GM18502 (cell line): Measurements from ENCODE around the gene RXYLT1.
"Not testable (repeated sequence)": the region's sequence is repeated elsewhere in the genome, so short reads cannot be mapped to it uniquely, and the experiment has no call there.

Source experiments
- ATAC-seq: cut with Tn5 transposase; IDR thresholded peaks from one replicate; pipeline ENCODE4 v1.9.1; 2021; ENCODE audit warnings: mild to moderate bottlenecking; ENCODE audit not compliant: unreplicated experiment, poor library complexity

RXYLT1 gene

DNA sequence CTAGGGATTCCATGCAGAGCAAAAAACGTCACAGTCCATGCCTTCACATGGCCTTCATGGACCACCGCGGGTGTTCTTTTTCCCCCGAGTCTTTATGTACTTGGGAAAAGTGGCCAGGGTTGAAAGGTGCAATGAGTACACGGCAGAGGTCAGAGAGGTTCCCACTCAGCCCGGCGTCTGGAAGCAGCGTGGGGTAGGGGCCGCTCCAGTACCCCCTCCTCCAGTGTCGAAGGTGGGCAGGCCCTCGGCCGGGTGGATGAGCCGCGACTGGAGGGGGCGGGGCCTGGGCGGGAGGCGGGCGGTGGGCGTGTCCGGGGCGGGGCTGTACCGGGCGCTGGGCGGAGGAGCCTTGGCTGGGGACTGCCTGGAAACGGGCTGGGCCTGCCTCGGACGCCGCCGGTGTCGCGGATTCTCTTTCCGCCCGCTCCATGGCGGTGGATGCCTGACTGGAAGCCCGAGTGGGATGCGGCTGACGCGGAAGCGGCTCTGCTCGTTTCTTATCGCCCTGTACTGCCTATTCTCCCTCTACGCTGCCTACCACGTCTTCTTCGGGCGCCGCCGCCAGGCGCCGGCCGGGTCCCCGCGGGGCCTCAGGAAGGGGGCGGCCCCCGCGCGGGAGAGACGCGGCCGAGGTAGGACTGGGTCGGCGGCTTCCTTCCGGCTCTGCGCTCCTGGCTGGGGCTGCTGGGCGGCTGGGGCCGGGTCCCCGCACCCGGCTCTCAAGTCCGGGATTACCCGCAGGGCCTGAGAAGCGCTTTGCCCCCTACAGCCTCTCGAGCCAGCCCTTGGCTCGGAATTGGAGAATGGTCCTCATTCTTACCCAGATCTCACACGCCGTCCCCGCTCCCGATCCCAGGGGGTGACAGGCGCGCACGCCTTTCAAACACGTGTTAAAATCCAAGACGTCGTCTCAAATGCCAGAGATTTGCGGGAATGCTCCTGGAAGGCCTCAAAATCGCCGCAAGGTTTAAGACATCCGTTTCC is at the start of gene RXYLT1:
RXYLT1 (plus strand) TSS at position 412 of the 984 bp plus-strand sequence; CDS start at position 464, 52 bp downstream.
- ATAC-seq: peak; percentile 95

DNA sequence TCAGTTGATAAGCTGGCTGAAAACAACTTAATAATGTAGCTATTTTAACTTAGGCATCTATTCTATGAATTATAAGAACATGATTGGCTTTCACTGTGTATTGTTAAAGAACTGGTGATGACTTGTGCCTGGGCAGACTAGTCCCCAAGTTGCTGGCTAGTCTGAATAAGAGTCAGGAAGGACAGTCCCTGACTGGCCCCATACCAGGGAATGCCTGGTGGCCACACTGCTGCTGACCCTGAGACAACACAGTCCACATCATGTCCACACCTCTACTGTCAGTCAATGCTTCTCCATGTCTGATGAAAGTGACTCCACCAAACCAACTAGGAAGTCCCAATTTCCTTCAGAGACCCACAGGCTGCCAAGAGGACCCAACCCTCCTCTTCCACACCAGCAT is 46.9 kb upstream of the RXYLT1 start:
- ATAC-seq: not testable (repeated sequence)

DNA sequence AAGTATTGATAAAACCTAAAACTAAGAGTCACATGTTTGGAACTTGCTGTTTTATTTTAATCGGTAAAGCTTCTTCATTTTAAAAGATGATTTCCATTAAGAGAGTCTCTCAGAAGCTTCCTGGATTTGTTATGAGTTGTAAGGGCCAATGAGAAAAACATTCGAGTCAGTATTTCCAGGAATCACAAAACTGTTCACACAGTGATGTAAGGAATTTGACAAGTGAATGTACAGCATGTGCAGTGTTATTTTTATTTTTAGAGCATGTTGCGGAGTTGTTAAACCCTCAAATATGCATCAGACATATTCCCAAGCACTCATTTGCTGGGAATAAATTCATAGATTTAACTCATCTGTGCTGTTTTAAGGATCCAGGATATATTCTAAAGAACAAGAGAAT is 46.1 kb upstream of the RXYLT1 start:
- not testable (repeated sequence) for ATAC-seq

GRCh38 chr12:63740551-63740950 is 39.2 kb upstream of the RXYLT1 start:
- ATAC-seq: not testable (repeated sequence)

GRCh38 chr12:63741431-63741830 is 38.3 kb upstream of the RXYLT1 start:
- ATAC-seq: not testable (repeated sequence)

DNA sequence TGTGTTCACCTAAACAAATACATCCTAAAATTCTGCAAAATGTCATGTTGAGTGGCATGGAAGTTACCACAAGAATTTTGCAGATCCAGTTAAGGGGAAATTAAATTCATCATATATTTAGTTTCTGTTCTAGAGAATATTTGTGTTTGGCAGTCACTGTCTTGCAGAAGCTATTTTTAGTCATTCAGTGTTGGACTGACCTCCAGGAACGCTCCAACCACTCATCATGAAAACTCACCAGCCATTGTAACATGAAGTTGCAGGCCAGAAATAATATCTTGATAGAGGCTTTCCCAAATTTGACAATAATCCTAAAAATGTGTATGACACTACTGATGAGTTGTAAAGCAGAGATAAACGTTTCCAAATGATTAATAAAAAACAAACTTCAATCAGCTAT is 35.6 kb upstream of the RXYLT1 start:
- ATAC-seq: not testable (repeated sequence)

DNA sequence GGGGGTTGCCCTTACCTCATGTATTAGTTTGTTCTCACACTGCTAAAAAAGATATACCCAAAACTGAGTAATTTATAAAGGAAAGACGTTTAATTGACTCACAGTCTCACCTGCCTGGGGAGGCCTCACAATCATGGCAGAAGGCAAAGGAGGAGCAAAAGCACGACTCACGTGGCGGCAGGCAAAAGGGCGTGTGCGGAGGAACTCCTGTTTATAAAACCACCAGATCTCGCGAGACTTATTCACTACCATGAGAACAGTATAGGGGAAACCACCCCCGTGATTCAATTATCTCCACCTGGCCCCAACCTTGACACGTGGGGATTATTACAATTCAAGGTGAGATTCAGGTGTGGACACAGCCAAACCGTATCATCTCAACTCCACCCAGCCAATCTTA is 33.2 kb upstream of the RXYLT1 start:
- not testable (repeated sequence) for ATAC-seq

- not testable (repeated sequence) for ATAC-seq
Observed at GRCh38 chr12:63747136-63747535, 32.6 kb upstream of the RXYLT1 start.

GRCh38 chr12:63747553-63747952 is 32.2 kb upstream of the RXYLT1 start:
- no peak for ATAC-seq

GRCh38 chr12:63752283-63752682 is 27.4 kb upstream of the RXYLT1 start:
- peak; percentile 53 for ATAC-seq

DNA sequence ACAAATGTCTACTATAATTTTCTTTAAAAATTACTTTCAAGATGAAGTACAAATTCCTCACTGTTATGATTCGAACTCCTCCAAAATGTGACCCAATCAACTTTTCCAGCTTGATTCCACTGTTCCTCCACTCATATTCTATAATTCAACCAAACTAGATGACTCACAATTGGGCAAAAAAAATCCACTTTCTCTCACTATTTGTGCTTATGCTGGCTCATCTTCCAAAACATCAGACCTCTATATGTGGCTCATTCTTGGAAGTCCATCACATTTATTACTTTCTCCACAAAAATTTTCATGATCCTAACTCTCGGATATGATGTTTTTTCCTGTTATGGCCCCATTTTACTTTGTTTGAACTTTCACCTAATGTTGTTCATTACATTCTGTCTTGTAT is 26.9 kb upstream of the RXYLT1 start:
- no peak for ATAC-seq

DNA sequence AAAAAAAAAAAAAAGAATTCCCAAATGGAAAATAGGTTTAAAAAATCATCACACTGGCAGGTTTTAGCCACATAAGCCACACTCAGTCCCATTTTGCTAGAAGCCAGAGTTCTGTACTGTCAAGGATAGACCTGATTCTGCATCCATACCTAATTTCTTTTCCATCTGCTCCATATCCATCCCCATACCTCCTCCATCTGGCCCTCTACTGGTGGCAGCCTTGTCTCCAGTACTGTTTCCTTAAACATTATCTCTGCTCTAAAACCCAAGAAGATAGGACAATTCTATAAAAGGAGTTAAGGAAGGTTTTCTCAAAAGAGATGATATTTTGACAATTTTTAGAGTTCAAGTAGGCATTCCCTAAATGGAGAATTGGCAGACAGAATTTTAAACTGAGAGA is 26.0 kb upstream of the RXYLT1 start:
- no peak for ATAC-seq

- ATAC-seq: no peak
Observed at GRCh38 chr12:63764481-63764880, 15.2 kb upstream of the RXYLT1 start.

- no peak for ATAC-seq
Observed at GRCh38 chr12:63766498-63766897, 13.2 kb upstream of the RXYLT1 start.

DNA sequence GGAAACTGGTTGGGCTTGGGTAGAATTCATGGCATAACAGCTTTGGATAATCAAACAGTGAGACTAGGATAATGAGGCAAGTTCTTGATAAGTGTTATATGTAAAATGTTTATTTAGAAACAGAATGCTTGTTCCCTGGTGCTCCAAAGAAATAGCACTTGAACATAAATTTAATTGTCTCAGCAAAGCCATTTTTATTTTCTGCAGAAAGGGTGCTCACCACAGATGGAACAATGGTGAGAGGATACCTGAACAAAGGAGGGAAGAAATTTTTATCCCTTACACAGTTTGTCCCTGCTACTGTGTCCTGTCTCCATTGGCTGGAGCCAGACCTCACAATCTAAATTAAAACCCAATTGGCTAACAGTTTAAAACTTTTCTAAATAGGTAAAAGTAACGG is 9.3 kb upstream of the RXYLT1 start:
- ATAC-seq: no peak

DNA sequence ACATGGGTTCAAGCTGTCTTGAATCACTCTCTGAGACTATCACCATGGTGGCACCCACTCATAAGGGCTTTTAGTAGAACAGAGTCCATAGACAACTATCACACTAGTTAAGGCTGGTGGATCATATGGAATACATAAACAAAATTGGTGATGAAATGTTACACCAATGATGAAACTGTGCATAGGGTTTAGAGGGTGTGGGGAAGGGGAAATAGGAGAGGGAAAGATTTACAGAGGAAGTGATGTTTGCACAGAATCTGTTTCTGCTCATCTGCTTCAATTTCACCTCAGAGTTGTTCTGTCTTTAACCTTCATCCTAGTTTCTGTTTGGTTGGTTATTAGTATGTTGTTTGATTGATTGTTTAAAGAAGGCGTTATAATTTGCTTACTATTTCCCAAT is 2.4 kb upstream of the RXYLT1 start:
- no peak for ATAC-seq

DNA sequence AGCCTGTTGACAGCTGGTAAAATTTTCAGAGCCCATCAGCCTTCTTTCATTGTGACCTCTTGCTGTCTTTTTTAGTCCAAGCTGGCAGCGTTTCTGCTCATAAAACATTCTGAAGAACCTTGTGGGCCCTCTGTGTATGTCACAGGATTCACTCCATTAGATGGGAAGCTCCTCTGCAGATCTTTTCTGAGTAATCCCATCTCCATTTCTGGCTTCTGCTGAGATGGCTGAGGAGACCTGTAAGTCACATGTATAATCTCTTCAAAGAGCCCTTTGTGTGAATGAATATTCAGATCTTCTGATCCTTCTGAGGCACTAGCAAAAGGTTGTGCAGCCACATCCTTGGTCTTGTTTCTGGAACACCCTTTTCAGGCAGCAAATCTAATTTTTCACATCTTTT is 2.8 kb downstream of the RXYLT1 start:
- ATAC-seq: no peak

DNA sequence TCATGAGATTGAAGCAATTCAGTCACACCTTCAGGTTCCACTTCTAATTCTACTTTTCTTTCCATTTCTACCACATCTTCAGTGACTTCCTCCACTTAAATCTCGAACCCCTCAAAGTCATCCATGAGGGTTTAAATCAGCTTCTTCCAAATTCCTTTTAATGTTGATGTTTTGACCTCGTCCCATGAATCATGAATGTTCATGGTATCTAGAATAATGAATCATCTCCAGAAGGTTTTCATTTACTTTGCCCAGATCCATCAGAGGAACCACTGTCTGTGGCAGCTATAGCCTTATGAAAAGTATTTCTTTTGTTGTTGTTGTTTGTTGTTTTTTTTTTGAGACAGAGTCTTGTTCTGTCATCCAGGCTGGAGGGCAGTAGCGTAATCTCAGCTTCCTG is 7.6 kb downstream of the RXYLT1 start:
- ATAC-seq: no peak

- ATAC-seq: no peak
Observed at GRCh38 chr12:63790608-63790945, 10.9 kb downstream of the RXYLT1 start.

- no peak for ATAC-seq
Observed at GRCh38 chr12:63792338-63792737, 12.6 kb downstream of the RXYLT1 start.

DNA sequence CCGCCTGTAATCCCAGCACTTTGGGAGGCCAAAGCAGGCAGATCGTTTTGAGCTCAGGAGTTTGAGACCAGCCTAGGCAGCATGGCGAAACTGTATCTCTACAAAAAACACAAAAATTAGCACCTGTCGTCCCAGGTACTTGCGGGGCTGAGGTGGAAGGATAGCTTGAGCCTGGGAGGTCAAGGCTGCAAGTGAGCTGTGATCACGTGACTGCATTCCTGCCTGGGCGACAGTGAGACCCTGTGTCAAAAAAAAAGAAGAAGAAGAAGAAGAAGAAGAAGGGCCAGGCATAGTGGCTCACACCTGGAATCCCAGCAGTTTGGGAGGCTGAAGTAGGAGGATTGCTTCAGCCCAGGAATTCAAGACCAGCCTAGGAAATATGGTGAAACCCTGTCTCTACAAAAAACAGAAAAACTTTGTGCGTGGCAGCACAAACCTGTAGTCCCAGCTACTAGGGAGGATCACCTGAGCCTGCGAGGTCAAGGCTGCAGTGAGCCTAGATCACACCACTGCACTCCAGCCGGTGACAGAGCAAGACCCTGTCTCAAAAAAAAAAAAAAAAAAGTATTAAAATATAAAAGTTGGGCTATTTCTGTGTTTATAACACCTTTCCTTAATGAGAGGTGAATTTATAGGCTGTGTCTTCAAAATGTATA is 15.5 kb downstream of the RXYLT1 start:
- ATAC-seq: no peak

- ATAC-seq: no peak
Observed at GRCh38 chr12:63795944-63796343, 16.2 kb downstream of the RXYLT1 start.
